ENCODE data around the gene ARF3. TPM values are rescaled to one million over a fixed set of nuclear protein-coding genes. Genes with fewer than 3 reads are reported as not detected.

ARF3 gene
- total and polyA plus RNA-seq, 9 donors: 25.5 to 243 (median 100) TPM

GRCh38 chr12:48903982-48904411 lies 53.3 kb downstream of the ARF3 start:
- TF ChIP-seq CTCF (IDR thresholded peaks at IDR 0.05): peak; percentile 34 to 65 (median 53)
- TF ChIP-seq POLR2A (IDR thresholded peaks at IDR 0.05): no peak
- no peak for TF ChIP-seq EP300 (IDR thresholded peaks at IDR 0.05)
- intact Hi-C loops (cut with DNase I): no loop called here

GRCh38 chr12:48903363-48903981 lies 53.8 kb downstream of the ARF3 start:
- TF ChIP-seq EP300 (IDR thresholded peaks at IDR 0.05): no peak
- no peak for TF ChIP-seq CTCF (IDR thresholded peaks at IDR 0.05)
- TF ChIP-seq POLR2A (IDR thresholded peaks at IDR 0.05): no peak
- DNase-seq: no peak
- intact Hi-C loops (cut with DNase I): no loop called here
- no peak overlapping the region for H3K27ac ChIP-seq
- no peaks in the 10 kb centered on the region for H3K27me3 ChIP-seq
- no peaks in the 10 kb centered on the region for H3K36me3 ChIP-seq
- H3K4me1 ChIP-seq (ENCODE audit: insufficient read depth): peaks cover 3% of the 10 kb centered on the region
- H3K9me3 ChIP-seq: no peaks in the 10 kb centered on the region
- no peak overlapping the region for H3K4me3 ChIP-seq
- WGBS, 3 donors: 65 to 69% (median 68%) methylated on average over 20 of the region's 20 CpGs

More at GRCh38 chr12:48903982-48904411, 53.3 kb downstream of the ARF3 start:
- no peaks in the 10 kb centered on the region for H3K27me3 ChIP-seq
- WGBS, 3 donors: 0 to 1% (median 0%) methylated on average over 19 of the region's 19 CpGs
- H3K27ac ChIP-seq: no peak overlapping the region
- peak overlapping the region; percentile 37 for H3K4me3 ChIP-seq
- H3K36me3 ChIP-seq: no peaks in the 10 kb centered on the region
- no peaks in the 10 kb centered on the region for H3K9me3 ChIP-seq
- peak; percentile 70 to 86 (median 83) for DNase-seq
- peaks cover 3% of the 10 kb centered on the region for H3K4me1 ChIP-seq (ENCODE audit: insufficient read depth)

GRCh38 chr12:48901278-48901677 lies 56.0 kb downstream of the ARF3 start:
- WGBS, 3 donors: 85 to 89% (median 87%) methylated on average over 2 of the region's 2 CpGs
- no peak overlapping the region for H3K4me3 ChIP-seq
- intact Hi-C loops (cut with DNase I): no loop called here

GRCh38 chr12:48899651-48900050 lies 57.6 kb downstream of the ARF3 start:
- 62 to 80% (median 63%) methylated on average over 2 of the region's 2 CpGs for WGBS, 3 donors
- no peaks in the 10 kb centered on the region for H3K36me3 ChIP-seq
- TF ChIP-seq EP300 (IDR thresholded peaks at IDR 0.05): no peak
- TF ChIP-seq CTCF (IDR thresholded peaks at IDR 0.05): no peak
- no peak for TF ChIP-seq POLR2A (IDR thresholded peaks at IDR 0.05)
- no peak overlapping the region for H3K4me3 ChIP-seq
- no peak overlapping the region for H3K27ac ChIP-seq
- intact Hi-C loops (cut with DNase I): no loop called here
- no peaks in the 10 kb centered on the region for H3K27me3 ChIP-seq
- DNase-seq: no peak
- peaks cover 3% of the 10 kb centered on the region for H3K4me1 ChIP-seq (ENCODE audit: insufficient read depth)
- H3K9me3 ChIP-seq: no peaks in the 10 kb centered on the region

More at GRCh38 chr12:48901278-48901677, 56.0 kb downstream of the ARF3 start:
- H3K9me3 ChIP-seq: no peaks in the 10 kb centered on the region
- no peaks in the 10 kb centered on the region for H3K27me3 ChIP-seq
- DNase-seq: no peak
- TF ChIP-seq CTCF (IDR thresholded peaks at IDR 0.05) (no peak), POLR2A (IDR thresholded peaks at IDR 0.05) (no peak), EP300 (IDR thresholded peaks at IDR 0.05) (no peak)
- H3K27ac ChIP-seq: no peak overlapping the region
- H3K36me3 ChIP-seq: no peaks in the 10 kb centered on the region
- peaks cover 3% of the 10 kb centered on the region for H3K4me1 ChIP-seq (ENCODE audit: insufficient read depth)

Measured in ovary (tissue), 9 donors.